Measurements from ENCODE around the gene HNF1B.
"Not testable (repeated sequence)": the region's sequence is repeated elsewhere in the genome, so short reads cannot be mapped to it uniquely, and the experiment has no call there.

Gene HNF1B

DNA sequence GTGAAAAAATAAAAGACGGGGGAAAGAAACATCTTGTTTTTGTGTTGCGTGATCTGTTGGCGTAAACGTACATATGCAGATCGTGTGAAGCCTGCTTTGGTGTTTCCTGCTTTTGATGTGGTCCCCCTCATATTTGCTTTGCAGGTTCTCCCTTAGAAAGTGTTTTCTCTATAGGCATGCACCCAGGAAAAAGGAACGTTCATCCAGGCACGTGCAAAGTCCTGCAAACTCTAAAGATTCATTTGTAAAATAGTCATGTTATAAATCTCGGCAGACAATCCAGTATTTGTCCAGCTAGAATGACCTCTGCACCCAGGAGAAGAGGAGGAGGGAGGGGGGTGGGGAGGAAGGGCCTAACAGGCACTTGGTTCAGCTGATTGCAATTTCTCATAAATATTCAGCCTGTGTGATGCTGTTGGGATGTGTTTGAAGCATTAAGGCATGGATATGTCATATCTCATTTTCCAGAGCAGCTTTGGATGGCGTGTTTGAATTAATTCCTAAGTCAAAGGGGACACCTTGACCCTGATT is 61.3 kb downstream of the HNF1B start:
- no peak for TF ChIP-seq TCF4 (CRISPR knock-in tag; IDR thresholded peaks at IDR 0.05; ENCODE audit: borderline replicate concordance)

DNA sequence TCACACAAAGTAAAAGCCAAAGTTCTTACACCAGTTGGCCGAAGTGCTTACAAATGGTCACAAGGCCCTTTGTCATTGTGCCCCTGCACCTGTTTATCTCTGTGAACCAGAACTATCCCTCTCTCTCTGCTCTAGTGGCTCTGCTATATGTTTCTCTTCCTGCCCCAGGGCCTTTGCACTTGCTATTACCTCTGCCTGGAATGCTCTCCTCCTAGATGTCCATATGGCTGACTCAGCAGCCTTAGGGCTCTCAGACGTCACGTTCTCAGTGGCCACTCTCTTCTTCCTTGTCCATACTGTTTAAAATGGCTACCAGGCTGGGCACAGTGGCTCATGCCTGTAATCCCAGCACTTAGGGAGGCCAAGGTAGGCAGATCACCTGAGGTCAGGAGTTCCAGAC is 62.9 kb downstream of the HNF1B start:
- TF ChIP-seq, protein P1, sequence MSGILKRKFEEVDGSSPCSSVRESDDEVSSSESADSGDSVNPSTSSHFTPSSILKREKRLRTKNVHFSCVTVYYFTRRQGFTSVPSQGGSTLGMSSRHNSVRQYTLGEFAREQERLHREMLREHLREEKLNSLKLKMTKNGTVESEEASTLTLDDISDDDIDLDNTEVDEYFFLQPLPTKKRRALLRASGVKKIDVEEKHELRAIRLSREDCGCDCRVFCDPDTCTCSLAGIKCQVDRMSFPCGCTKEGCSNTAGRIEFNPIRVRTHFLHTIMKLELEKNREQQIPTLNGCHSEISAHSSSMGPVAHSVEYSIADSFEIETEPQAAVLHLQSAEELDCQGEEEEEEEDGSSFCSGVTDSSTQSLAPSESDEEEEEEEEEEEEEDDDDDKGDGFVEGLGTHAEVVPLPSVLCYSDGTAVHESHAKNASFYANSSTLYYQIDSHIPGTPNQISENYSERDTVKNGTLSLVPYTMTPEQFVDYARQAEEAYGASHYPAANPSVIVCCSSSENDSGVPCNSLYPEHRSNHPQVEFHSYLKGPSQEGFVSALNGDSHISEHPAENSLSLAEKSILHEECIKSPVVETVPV (CRISPR knock-in tag; IDR thresholded peaks at IDR 0.05) = no peak
- TF ChIP-seq, protein P2, sequence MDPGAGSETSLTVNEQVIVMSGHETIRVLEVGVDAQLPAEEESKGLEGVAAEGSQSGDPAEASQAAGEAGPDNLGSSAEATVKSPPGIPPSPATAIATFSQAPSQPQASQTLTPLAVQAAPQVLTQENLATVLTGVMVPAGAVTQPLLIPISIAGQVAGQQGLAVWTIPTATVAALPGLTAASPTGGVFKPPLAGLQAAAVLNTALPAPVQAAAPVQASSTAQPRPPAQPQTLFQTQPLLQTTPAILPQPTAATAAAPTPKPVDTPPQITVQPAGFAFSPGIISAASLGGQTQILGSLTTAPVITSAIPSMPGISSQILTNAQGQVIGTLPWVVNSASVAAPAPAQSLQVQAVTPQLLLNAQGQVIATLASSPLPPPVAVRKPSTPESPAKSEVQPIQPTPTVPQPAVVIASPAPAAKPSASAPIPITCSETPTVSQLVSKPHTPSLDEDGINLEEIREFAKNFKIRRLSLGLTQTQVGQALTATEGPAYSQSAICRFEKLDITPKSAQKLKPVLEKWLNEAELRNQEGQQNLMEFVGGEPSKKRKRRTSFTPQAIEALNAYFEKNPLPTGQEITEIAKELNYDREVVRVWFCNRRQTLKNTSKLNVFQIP (CRISPR knock-in tag; IDR thresholded peaks at IDR 0.05; ENCODE audit: borderline replicate concordance, low read depth) = no peak
- no peak for ATAC-seq

More for the DNA sequence above, 61.3 kb downstream of the HNF1B start:
- ATAC-seq = no peak

DNA sequence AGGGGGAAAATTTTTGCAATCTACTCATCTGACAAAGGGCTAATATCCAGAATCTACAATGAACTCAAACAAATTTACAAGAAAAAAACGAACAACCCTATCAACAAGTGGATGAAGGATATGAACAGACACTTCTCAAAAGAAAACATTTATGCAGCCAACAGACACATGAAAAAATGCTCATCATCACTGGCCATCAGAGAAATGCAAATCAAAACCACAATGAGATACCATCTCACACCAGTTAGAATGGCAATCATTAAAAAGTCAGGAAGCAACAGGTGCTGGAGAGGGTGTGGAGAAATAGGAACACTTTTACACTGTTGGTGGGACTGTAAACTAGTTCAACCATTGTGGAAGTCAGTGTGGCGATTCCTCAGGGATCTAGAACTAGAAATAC is 64.9 kb downstream of the HNF1B start:
- ATAC-seq = not testable (repeated sequence)

DNA sequence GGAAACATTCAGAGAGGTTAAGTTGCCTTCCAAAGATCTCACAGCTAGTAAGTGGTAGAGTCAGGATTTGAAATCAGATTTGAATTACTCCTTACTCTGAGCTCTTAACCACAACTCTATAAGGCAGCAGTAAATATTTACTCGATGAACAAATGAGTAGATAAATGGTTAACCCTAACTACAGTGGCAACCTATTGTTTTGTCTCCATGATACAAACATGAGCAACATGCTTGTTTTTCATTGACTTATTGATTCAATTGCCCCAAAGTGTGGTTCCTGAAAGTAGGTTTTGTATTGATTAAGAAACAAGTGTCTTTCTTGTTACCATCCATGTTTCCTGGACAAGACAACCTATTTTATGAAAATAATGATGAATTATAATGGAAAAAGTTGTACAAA is 66.8 kb downstream of the HNF1B start:
- TF ChIP-seq, protein P3, sequence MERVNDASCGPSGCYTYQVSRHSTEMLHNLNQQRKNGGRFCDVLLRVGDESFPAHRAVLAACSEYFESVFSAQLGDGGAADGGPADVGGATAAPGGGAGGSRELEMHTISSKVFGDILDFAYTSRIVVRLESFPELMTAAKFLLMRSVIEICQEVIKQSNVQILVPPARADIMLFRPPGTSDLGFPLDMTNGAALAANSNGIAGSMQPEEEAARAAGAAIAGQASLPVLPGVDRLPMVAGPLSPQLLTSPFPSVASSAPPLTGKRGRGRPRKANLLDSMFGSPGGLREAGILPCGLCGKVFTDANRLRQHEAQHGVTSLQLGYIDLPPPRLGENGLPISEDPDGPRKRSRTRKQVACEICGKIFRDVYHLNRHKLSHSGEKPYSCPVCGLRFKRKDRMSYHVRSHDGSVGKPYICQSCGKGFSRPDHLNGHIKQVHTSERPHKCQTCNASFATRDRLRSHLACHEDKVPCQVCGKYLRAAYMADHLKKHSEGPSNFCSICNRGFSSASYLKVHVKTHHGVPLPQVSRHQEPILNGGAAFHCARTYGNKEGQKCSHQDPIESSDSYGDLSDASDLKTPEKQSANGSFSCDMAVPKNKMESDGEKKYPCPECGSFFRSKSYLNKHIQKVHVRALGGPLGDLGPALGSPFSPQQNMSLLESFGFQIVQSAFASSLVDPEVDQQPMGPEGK (CRISPR knock-in tag; IDR thresholded peaks at IDR 0.05; ENCODE audit: borderline replicate concordance) = no peak
- TF ChIP-seq ZNF70 (CRISPR knock-in tag; IDR thresholded peaks at IDR 0.05) (no peak), ARNTL (CRISPR knock-in tag; IDR thresholded peaks at IDR 0.05; ENCODE audit: borderline replicate concordance, low read depth) (no peak), BACH2 (CRISPR knock-in tag; IDR thresholded peaks at IDR 0.05; ENCODE audit: borderline replicate concordance) (no peak), PPARA (CRISPR knock-in tag; IDR thresholded peaks at IDR 0.05; ENCODE audit: borderline replicate concordance) (no peak), ZC3H10 (CRISPR knock-in tag; IDR thresholded peaks at IDR 0.05) (no peak), RARB (CRISPR knock-in tag; IDR thresholded peaks at IDR 0.05) (no peak), TOX (CRISPR knock-in tag; IDR thresholded peaks at IDR 0.05; ENCODE audit: borderline replicate concordance) (no peak), ZNF8 (CRISPR knock-in tag; IDR thresholded peaks at IDR 0.05) (no peak), GLIS3 (CRISPR knock-in tag; IDR thresholded peaks at IDR 0.05) (no peak), CSDC2 (CRISPR knock-in tag; IDR thresholded peaks at IDR 0.05) (no peak), ZNF565 (CRISPR knock-in tag; conservative IDR thresholded peaks at IDR 0.05; ENCODE audit: low read depth) (no peak), SNAI2 (CRISPR knock-in tag; IDR thresholded peaks at IDR 0.05) (no peak)
- TF ChIP-seq, protein P2 (CRISPR knock-in tag; IDR thresholded peaks at IDR 0.05; ENCODE audit: borderline replicate concordance, low read depth) = no peak
- TF ChIP-seq, protein P4, sequence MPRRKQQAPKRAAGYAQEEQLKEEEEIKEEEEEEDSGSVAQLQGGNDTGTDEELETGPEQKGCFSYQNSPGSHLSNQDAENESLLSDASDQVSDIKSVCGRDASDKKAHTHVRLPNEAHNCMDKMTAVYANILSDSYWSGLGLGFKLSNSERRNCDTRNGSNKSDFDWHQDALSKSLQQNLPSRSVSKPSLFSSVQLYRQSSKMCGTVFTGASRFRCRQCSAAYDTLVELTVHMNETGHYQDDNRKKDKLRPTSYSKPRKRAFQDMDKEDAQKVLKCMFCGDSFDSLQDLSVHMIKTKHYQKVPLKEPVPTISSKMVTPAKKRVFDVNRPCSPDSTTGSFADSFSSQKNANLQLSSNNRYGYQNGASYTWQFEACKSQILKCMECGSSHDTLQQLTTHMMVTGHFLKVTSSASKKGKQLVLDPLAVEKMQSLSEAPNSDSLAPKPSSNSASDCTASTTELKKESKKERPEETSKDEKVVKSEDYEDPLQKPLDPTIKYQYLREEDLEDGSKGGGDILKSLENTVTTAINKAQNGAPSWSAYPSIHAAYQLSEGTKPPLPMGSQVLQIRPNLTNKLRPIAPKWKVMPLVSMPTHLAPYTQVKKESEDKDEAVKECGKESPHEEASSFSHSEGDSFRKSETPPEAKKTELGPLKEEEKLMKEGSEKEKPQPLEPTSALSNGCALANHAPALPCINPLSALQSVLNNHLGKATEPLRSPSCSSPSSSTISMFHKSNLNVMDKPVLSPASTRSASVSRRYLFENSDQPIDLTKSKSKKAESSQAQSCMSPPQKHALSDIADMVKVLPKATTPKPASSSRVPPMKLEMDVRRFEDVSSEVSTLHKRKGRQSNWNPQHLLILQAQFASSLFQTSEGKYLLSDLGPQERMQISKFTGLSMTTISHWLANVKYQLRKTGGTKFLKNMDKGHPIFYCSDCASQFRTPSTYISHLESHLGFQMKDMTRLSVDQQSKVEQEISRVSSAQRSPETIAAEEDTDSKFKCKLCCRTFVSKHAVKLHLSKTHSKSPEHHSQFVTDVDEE (CRISPR knock-in tag; IDR thresholded peaks at IDR 0.05) = no peak
- no peak for ATAC-seq

DNA sequence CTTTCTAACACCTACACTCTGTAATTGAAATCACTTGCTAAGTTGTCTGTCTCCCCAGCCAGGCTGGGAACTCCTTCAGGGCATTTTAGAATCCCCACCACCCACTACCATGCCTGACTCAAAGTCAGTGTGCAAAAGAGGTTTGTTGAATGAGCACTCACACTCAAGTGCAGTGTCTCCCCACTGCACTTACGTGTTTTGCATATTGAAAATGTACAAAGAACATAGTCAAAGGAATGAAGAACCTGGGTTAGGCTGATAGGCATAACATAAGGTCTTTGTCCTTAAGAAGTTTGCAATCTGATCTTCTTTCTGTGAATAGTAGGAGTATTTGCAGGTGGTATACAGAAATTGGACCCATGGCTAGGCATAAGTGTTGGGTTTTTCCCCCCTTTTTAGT is 67.8 kb downstream of the HNF1B start:
- ATAC-seq = no peak
- no peak for TF ChIP-seq RARB (CRISPR knock-in tag; IDR thresholded peaks at IDR 0.05)
- TF ChIP-seq, protein P3 (CRISPR knock-in tag; IDR thresholded peaks at IDR 0.05; ENCODE audit: borderline replicate concordance) = no peak
- TF ChIP-seq, protein P5, sequence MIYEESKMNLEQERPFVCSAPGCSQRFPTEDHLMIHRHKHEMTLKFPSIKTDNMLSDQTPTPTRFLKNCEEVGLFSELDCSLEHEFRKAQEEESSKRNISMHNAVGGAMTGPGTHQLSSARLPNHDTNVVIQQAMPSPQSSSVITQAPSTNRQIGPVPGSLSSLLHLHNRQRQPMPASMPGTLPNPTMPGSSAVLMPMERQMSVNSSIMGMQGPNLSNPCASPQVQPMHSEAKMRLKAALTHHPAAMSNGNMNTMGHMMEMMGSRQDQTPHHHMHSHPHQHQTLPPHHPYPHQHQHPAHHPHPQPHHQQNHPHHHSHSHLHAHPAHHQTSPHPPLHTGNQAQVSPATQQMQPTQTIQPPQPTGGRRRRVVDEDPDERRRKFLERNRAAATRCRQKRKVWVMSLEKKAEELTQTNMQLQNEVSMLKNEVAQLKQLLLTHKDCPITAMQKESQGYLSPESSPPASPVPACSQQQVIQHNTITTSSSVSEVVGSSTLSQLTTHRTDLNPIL (CRISPR knock-in tag; IDR thresholded peaks at IDR 0.05; ENCODE audit: low read depth) = no peak
- TF ChIP-seq TOX (CRISPR knock-in tag; IDR thresholded peaks at IDR 0.05; ENCODE audit: borderline replicate concordance) = no peak
- no peak for TF ChIP-seq ZNF8 (CRISPR knock-in tag; IDR thresholded peaks at IDR 0.05)
- TF ChIP-seq ISL1 (CRISPR knock-in tag; IDR thresholded peaks at IDR 0.05) = no peak
- TF ChIP-seq ZNF70 (CRISPR knock-in tag; IDR thresholded peaks at IDR 0.05) = no peak
- no peak for TF ChIP-seq BACH2 (CRISPR knock-in tag; IDR thresholded peaks at IDR 0.05; ENCODE audit: borderline replicate concordance)
- no peak for TF ChIP-seq ZNF565 (CRISPR knock-in tag; conservative IDR thresholded peaks at IDR 0.05; ENCODE audit: low read depth)

All from SK-N-SH treated with all-trans-retinoic acid at 6 μM for 48 hours (cell line).